Prostate gland (tissue), 2 donors: ENCODE measurements around the gene PCBD2. TPM values are rescaled to one million over a fixed set of nuclear protein-coding genes. Genes with fewer than 3 reads are reported as not detected.

Source experiments
- DNase-seq: peaks from one replicate; pipeline ENCODE4 v3.0.0-alpha.2; 2019; ENCODE audit warnings: low spot score
- H3K27ac ChIP-seq, 2 donors: fragments of 200-600 bp; sonication (generic); 2 replicates each; pipeline ENCODE4 v1.5.1; 2017 to 2019
- H3K27me3 ChIP-seq: fragments of 200-600 bp; sonication (generic); replicated peaks from 2 replicates; pipeline ENCODE4 v1.5.1; 2019; ENCODE audit not compliant: insufficient read depth
- H3K36me3 ChIP-seq, 2 donors: fragments of 200-600 bp; sonication (generic); 1 replicate in 1 of 2; 2 replicates in 1 of 2; pipeline versions ENCODE4 v1.5.1 to v1.8.1; 2017 to 2019
- H3K4me1 ChIP-seq: fragments of 200-600 bp; sonication (generic); replicated peaks from 2 replicates; pipeline ENCODE4 v1.5.1; 2019
- H3K4me3 ChIP-seq, 2 donors: fragments of 200-600 bp; sonication (generic); 2 replicates each; pipeline ENCODE4 v1.5.1; 2017 to 2019
- H3K9me3 ChIP-seq: fragments of 200-600 bp; sonication (generic); 2 replicates; pipeline ENCODE4 v1.5.1; 2017
- POLR2A ChIP-seq: fragments of 450-650 bp; IDR thresholded peaks from one replicate; pipeline ENCODE4 v1.6.1; 2016; ENCODE audit warnings: antibody characterized with exemption, mild to moderate bottlenecking
- POLR2AphosphoS5 ChIP-seq: sonication (generic); formaldehyde crosslinking; IDR thresholded peaks from one replicate; pipeline ENCODE4 v1.6.1; 2017; ENCODE audit warnings: antibody characterized with exemption
- WGBS: methylation state at CpG from one replicate; pipeline ENCODE4 v1.1.5; 2018; 5-methylcytosine and 5-hydroxymethylcytosine counted together
- intact Hi-C: fragments of 100-400 bp; cut with DNase I; formaldehyde crosslinking; loops from one replicate; pipeline ENCODE4 v1.14.2; 2022
- total RNA-seq, 2 donors: library from RNA; depleted of rRNA; stranded (reverse); fragments of >200 nt; gene quantifications; one replicate each; pipeline ENCODE4 v1.1.0, GENCODE V29; 2016
- TF ChIP-seq, protein P1 (sequence below), 4 experiments: fragments of 200-600 bp in 2 of 4; fragments of 450-650 bp in 2 of 4; sonication (generic) in 2 of 4; IDR thresholded peaks; 1 replicate in 3 of 4; 2 replicates in 1 of 4; pipeline ENCODE4 v1.5.1; 2016 to 2019; ENCODE audit warnings: antibody characterized with exemption in 4 of 4, mild to moderate bottlenecking in 2 of 4, moderate library complexity in 2 of 4

Gene PCBD2
- total RNA-seq, 2 donors from 2014 or later, result 7.4 to 9.4 TPM

DNA sequence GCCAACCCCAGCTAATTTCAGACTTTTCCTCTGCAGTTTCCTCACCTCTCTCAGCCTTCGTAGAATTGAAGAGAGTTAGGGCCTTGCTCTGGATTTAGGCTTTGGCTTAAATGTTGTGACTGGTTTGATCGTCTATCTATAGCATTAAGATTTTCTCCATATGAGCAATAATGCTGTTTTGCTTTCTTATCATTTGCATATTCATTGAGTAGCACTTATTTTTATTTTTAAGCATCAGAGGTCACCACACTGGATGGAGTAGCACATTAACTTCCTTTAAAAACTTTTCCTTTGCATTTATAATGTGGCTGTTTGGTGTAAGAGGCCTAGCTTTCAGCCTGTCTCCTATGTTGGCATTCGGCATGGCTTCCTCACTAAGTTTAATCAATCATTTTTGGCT lies 12.6 kb upstream of the PCBD2 start:
- Histone ChIP-seq H3K9me3 (no peaks in the 10 kb centered on the region), H3K27ac (no peak overlapping the region), H3K27me3 (no peaks in the 10 kb centered on the region), H3K36me3 (no peaks in the 10 kb centered on the region), H3K4me1 (no peaks in the 10 kb centered on the region), H3K4me3 (no peak overlapping the region)
- TF ChIP-seq POLR2A (no peak), POLR2AphosphoS5 (no peak)
- TF ChIP-seq, protein P1, sequence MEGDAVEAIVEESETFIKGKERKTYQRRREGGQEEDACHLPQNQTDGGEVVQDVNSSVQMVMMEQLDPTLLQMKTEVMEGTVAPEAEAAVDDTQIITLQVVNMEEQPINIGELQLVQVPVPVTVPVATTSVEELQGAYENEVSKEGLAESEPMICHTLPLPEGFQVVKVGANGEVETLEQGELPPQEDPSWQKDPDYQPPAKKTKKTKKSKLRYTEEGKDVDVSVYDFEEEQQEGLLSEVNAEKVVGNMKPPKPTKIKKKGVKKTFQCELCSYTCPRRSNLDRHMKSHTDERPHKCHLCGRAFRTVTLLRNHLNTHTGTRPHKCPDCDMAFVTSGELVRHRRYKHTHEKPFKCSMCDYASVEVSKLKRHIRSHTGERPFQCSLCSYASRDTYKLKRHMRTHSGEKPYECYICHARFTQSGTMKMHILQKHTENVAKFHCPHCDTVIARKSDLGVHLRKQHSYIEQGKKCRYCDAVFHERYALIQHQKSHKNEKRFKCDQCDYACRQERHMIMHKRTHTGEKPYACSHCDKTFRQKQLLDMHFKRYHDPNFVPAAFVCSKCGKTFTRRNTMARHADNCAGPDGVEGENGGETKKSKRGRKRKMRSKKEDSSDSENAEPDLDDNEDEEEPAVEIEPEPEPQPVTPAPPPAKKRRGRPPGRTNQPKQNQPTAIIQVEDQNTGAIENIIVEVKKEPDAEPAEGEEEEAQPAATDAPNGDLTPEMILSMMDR (IDR thresholded peaks at IDR 0.05), result no peak
- intact Hi-C loops, result no loop called here
- no peak for DNase-seq
- 99% methylated on average over 3 of the region's 3 CpGs for WGBS

- TF ChIP-seq POLR2AphosphoS5 (no peak), POLR2A (no peak)
- TF ChIP-seq, protein P1 (IDR thresholded peaks at IDR 0.05), result no peak
- Histone ChIP-seq H3K9me3 (no peaks in the 10 kb centered on the region), H3K27me3 (no peaks in the 10 kb centered on the region), H3K4me3 (no peak overlapping the region), H3K4me1 (no peaks in the 10 kb centered on the region), H3K36me3 (no peaks in the 10 kb centered on the region), H3K27ac (no peak overlapping the region)
- intact Hi-C loops, result no loop called here
- DNase-seq, result no peak
- 90% methylated on average over 2 of the region's 2 CpGs for WGBS
Observed at GRCh38 chr5:134892926-134893325, 12.0 kb upstream of the PCBD2 start.

GRCh38 chr5:134893748-134894505 lies 11.0 kb upstream of the PCBD2 start:
- Histone ChIP-seq H3K4me1 (no peaks in the 10 kb centered on the region), H3K27ac (no peak overlapping the region), H3K9me3 (no peaks in the 10 kb centered on the region), H3K36me3 (no peaks in the 10 kb centered on the region), H3K27me3 (no peaks in the 10 kb centered on the region), H3K4me3 (no peak overlapping the region)
- intact Hi-C loops, result no loop called here
- 94% methylated on average over 7 of the region's 7 CpGs for WGBS
- TF ChIP-seq, protein P1 (IDR thresholded peaks at IDR 0.05), result no peak
- TF ChIP-seq POLR2A (no peak), POLR2AphosphoS5 (no peak)
- no peak for DNase-seq

- H3K9me3 ChIP-seq, result no peaks in the 10 kb centered on the region
- no peak for DNase-seq
- no peak for TF ChIP-seq POLR2A
- no peak for TF ChIP-seq POLR2AphosphoS5
- TF ChIP-seq, protein P1 (IDR thresholded peaks at IDR 0.05), result no peak
- H3K36me3 ChIP-seq, result no peaks in the 10 kb centered on the region
- H3K4me1 ChIP-seq, result no peaks in the 10 kb centered on the region
- WGBS, result 80% methylated on average over 10 of the region's 10 CpGs
- H3K27ac ChIP-seq, result no peak overlapping the region
- H3K27me3 ChIP-seq, result no peaks in the 10 kb centered on the region
- H3K4me3 ChIP-seq, result no peak overlapping the region
- intact Hi-C loops, result loop anchor here (10.0 kb wide), 1 partner anchor 117 kb away; no protein-coding TSS in a partner anchor
Observed at GRCh38 chr5:134902071-134902801, 2.7 kb upstream of the PCBD2 start.
